AG04450 (cell line): ENCODE measurements around the gene VAT1L. TPM values are rescaled to one million over a fixed set of nuclear protein-coding genes. Genes with fewer than 3 reads are reported as not detected.

Experiments used
- CTCF ChIA-PET: fragments of 300-600, 350-600 bp; formaldehyde crosslinking; extraction: SDS; loops from one replicate; lab custom pipeline; 2022; ENCODE audit warnings: antibody characterized with exemption, inconsistent platforms; lab: Charles Lee
- POLR2A ChIA-PET: fragments of 350-600 bp; formaldehyde crosslinking; extraction: SDS; loops from one replicate; lab custom pipeline; 2021; ENCODE audit warnings: antibody characterized with exemption, inconsistent platforms; lab: Yijun Ruan, JAX
- DNase-seq: peaks from one replicate; pipeline ENCODE4 v3.0.0-alpha.2; 2011; ENCODE audit warnings: low read depth, low spot score
- H3K27ac ChIP-seq: one replicate; pipeline ENCODE4 v1.5.1; 2012; ENCODE audit warnings: low read depth, low read length, control low read depth
- H3K27me3 ChIP-seq: one replicate; pipeline ENCODE4 v1.6.0; 2012; ENCODE audit warnings: low read length; ENCODE audit not compliant: control insufficient read depth, insufficient read depth
- H3K4me3 ChIP-seq: 2 replicates; pipeline ENCODE4 v1.5.1; 2011; ENCODE audit warnings: mild to moderate bottlenecking, low read depth, low read length, control low read depth
- H3K9me3 ChIP-seq: 2 replicates; pipeline ENCODE4 v1.5.1; 2012; ENCODE audit warnings: low read length; ENCODE audit not compliant: control insufficient read depth, insufficient read depth
- polyA plus RNA-seq: library from polyadenylated mRNA; depleted of rRNA; stranded (reverse); fragments of >200 nt; gene quantifications from 2 replicates; pipeline ENCODE4 v1.2.3, GENCODE V29; 2011
- TF ChIP-seq, protein P1 (sequence below): IDR thresholded peaks from 2 replicates; pipeline ENCODE4 v1.5.1; 2011; ENCODE audit warnings: low read depth, low read length, control low read depth, inconsistent platforms

The VAT1L gene
- polyA plus RNA-seq, 1 experiment: 128 TPM

DNA sequence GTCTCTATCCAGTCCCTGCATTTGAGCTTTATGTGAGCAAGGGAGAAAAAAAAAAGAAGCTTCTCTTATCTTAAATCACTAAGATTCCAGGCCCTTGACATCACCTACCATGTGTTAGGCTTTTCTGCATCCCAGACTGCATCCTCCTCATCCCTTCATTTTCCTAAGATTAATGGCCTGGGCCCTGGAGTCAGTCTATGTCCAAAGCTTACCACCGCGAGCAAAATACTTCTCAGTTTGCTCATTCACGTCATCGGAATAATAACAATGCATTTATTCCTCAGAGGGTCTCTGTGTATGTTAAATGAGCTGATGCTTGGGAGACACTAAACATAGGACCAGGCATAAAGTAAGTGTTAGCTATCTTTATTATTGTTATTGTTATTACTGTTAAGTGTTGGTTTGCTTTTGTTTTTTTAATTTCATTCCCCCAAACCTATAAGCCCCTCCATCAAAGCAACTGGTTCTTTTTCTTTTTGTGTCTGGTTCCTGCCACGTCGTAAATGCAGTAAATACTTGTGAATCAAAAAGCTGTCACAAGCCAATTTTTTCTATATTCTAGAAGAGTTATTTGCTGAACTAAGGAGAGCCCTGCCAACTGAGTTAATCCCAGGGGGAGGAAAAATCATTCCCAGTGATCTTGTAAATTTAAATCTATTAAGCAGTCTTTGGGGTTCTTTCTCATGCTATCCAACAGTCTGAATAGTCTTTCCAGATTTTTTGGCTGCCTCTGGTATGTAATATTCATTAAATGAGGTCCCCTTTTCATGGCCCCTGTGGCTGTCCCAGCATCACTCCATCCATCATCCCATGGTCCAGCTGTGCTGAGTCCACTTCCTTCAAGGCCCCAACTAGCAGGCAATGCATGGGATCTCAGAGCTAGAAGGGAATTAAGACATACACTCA lies 46.5 kb downstream of the VAT1L start:
- CTCF ChIA-PET: interaction anchor here (1.3 to 2.9 kb wide), 2 partner anchors 10 to 168 kb away, joined by 6 to 7 read pairs; no protein-coding TSS in a partner anchor
- POLR2A ChIA-PET: interaction anchor here (0.6 to 1.5 kb wide), 7 partner anchors 8 to 113 kb away, joined by 3 to 12 read pairs (median 6); partner anchors contain the start of gene NUDT7
- Histone ChIP-seq H3K27me3 (no peaks in the 10 kb centered on the region), H3K27ac (peak overlapping the region; percentile 98), H3K9me3 (no peaks in the 10 kb centered on the region), H3K4me3 (no peak overlapping the region)
- peak; percentile 88 for DNase-seq
- TF ChIP-seq, protein P1, sequence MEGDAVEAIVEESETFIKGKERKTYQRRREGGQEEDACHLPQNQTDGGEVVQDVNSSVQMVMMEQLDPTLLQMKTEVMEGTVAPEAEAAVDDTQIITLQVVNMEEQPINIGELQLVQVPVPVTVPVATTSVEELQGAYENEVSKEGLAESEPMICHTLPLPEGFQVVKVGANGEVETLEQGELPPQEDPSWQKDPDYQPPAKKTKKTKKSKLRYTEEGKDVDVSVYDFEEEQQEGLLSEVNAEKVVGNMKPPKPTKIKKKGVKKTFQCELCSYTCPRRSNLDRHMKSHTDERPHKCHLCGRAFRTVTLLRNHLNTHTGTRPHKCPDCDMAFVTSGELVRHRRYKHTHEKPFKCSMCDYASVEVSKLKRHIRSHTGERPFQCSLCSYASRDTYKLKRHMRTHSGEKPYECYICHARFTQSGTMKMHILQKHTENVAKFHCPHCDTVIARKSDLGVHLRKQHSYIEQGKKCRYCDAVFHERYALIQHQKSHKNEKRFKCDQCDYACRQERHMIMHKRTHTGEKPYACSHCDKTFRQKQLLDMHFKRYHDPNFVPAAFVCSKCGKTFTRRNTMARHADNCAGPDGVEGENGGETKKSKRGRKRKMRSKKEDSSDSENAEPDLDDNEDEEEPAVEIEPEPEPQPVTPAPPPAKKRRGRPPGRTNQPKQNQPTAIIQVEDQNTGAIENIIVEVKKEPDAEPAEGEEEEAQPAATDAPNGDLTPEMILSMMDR: no peak

DNA sequence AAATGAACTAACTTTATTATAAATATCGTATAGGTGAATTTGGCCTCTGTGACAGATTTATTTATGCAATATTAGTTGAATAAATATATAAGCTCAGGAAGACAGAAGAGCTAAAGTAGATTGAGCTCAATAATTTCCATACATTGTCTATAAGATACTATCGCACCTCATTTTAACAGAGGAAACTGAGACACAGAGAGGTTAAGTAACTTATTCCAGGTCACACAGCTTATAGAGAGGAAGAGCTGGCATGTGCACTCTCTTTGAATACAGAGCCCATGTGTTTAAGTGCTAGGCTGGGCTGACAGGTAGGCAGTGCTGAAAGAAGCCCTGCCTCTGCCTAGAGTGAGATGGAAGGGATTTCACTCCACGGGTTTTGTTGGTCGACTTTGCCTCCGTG lies 48.4 kb downstream of the VAT1L start:
- H3K9me3 ChIP-seq: no peaks in the 10 kb centered on the region
- H3K27ac ChIP-seq: no peak overlapping the region
- POLR2A ChIA-PET: interaction anchor here (0.6 to 1.5 kb wide), 2 partner anchors 15 to 62 kb away, joined by 3 read pairs; no protein-coding TSS in a partner anchor
- H3K4me3 ChIP-seq: no peak overlapping the region
- CTCF ChIA-PET: interaction anchor here (1.1 kb wide), 1 partner anchor 166 kb away, joined by 4 read pairs; no protein-coding TSS in a partner anchor
- no peak for DNase-seq
- TF ChIP-seq, protein P1: no peak
- no peaks in the 10 kb centered on the region for H3K27me3 ChIP-seq

DNA sequence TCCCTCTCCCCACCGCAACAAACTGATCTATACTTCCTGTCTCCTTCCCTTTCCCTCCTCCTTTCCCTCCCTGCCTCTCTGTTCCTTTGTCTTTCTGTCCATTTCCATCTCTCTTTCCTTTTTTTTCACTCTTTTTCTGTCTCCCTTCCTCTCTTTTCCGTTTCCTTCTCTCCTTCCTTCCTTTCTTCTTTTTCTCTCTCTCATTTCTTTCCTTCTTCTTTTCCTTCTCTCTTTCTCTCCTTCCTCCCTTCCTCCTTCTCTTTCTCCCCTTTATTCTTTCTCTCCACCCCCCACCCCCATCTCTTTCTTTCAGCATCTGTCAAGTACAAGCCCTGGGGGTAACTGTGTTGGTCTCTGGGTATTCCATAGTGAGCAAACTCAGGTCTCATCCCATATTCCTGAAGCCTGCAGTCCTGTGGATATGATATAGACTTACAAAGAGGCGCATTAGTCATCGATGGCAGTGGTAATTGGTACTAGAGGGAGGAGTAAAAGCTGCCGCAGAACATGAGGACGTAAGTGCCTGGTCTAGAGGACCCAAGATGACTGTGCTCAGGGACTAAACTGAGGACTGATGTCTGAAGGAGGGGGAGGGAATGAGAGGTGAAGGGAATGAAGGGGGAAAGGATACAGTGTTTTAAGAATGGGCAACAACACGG lies 50.4 kb downstream of the VAT1L start:
- TF ChIP-seq, protein P1: no peak
- Histone ChIP-seq H3K27ac (no peak overlapping the region), H3K27me3 (no peaks in the 10 kb centered on the region), H3K9me3 (no peaks in the 10 kb centered on the region), H3K4me3 (no peak overlapping the region)
- POLR2A ChIA-PET: no interaction called here
- CTCF ChIA-PET: no interaction called here
- no peak for DNase-seq

DNA sequence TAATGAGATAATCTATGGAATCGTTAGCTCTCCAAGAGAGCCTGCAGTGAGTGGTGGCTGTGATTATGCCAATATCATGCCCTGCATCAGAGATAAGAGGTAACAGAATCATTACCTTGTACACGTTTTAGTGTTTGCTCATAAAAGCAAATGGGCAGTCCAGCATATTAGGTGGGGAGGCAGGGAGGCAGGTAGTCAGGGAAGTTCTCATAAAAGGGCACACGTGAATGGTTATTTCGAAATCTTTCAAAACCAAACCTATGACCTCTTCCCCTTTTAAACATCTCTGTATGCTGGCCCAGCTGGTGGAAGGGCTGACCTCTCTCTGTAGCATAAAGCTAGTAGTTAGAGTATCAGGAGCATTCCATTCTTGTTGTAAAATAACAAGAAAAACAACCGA lies 51.7 kb downstream of the VAT1L start:
- no peak for DNase-seq
- Histone ChIP-seq H3K27me3 (no peaks in the 10 kb centered on the region), H3K4me3 (no peak overlapping the region), H3K9me3 (no peaks in the 10 kb centered on the region), H3K27ac (peak overlapping the region; percentile 59)
- POLR2A ChIA-PET: interaction anchor here (0.8 to 1.8 kb wide), 5 partner anchors 58 to 118 kb away, joined by 3 to 13 read pairs (median 5); partner anchors contain the start of gene NUDT7
- CTCF ChIA-PET: interaction anchor here (0.7 to 1.6 kb wide), 2 partner anchors 163 to 165 kb away, joined by 6 read pairs; no protein-coding TSS in a partner anchor
- TF ChIP-seq, protein P1: no peak
